Gastrocnemius medialis (tissue), 4 donors: ENCODE data around the gene FGF14.

Source experiments
- CTCF ChIP-seq, 5 experiments: fragments of 450-650 bp in 3 of 5; fragments of 200-600 bp in 2 of 5; sonication (generic) in 2 of 5; IDR thresholded peaks in 4 of 5; conservative IDR thresholded peaks in 1 of 5; 1 replicate in 4 of 5; 2 replicates in 1 of 5; pipeline ENCODE4 v1.5.1; 2016 to 2019; ENCODE audit warnings: antibody characterized with exemption in 5 of 5, mild to moderate bottlenecking in 3 of 5, moderate library complexity in 3 of 5
- POLR2A ChIP-seq, 2 donors: fragments of 450-650 bp; IDR thresholded peaks; one replicate each; pipeline ENCODE4 v1.6.1; 2017; ENCODE audit warnings: antibody characterized with exemption in 2 of 2, mild to moderate bottlenecking in 2 of 2, moderate library complexity in 2 of 2

- TF ChIP-seq CTCF (IDR thresholded peaks at IDR 0.05 in 4 of 5, conservative IDR thresholded peaks at IDR 0.05 in 1 of 5) (no peak), POLR2A (IDR thresholded peaks at IDR 0.05) (no peak)
Observed at GRCh38 chr13:102386461-102386860, 15.4 kb downstream of the FGF14 start.
